Measurements from ENCODE around the gene PLCG1.
"Not testable (repeated sequence)": the region's sequence is repeated elsewhere in the genome, so short reads cannot be mapped to it uniquely, and the experiment has no call there.

- TF ChIP-seq CTCF (IDR thresholded peaks at IDR 0.05 in 8 of 11, conservative IDR thresholded peaks at IDR 0.05 in 3 of 11); POLR2AphosphoS5 (IDR thresholded peaks at IDR 0.05): not testable (repeated sequence)
These were observed 19.2 kb upstream of the PLCG1 start for GRCh38 chr20:41118159-41118558.
